Measurements from ENCODE around the gene ITGB5. TPM values are rescaled to one million over a fixed set of nuclear protein-coding genes. Genes with fewer than 3 reads are reported as not detected.
"Not testable (repeated sequence)": the region's sequence is repeated elsewhere in the genome, so short reads cannot be mapped to it uniquely, and the experiment has no call there.

The ITGB5 gene
- total RNA-seq, 1 donor from 2014 or later: not detected

GRCh38 chr3:124829178-124829818, 57.9 kb downstream of the ITGB5 start:
- ChIA-PET POLR2A (no interaction called here), CTCF (no interaction called here)
- peaks cover 2% of the 10 kb centered on the region for H3K9me3 Mint-ChIP-seq
- H3K27ac Mint-ChIP-seq: no peak overlapping the region
- no peak overlapping the region for H3K4me3 Mint-ChIP-seq
- no peak for ATAC-seq (ENCODE audit: low read depth)
- H3K4me1 Mint-ChIP-seq: peaks cover 6% of the 10 kb centered on the region
- no peak for TF ChIP-seq CTCF (IDR thresholded peaks at IDR 0.05)
- DNase-seq: no peak
- no peaks in the 10 kb centered on the region for H3K36me3 Mint-ChIP-seq (ENCODE audit: low read depth)
- peaks cover 32% of the 10 kb centered on the region for H3K27me3 Mint-ChIP-seq
- intact Hi-C loops (cut with micrococcal nuclease): no loop called here

GRCh38 chr3:124827476-124828206, 59.5 kb downstream of the ITGB5 start:
- POLR2A ChIA-PET: not testable (repeated sequence)

GRCh38 chr3:124826703-124827102, 60.5 kb downstream of the ITGB5 start:
- POLR2A ChIA-PET: no interaction called here
- peaks cover 30% of the 10 kb centered on the region for H3K27me3 Mint-ChIP-seq

More at GRCh38 chr3:124827476-124828206, 59.5 kb downstream of the ITGB5 start:
- intact Hi-C loops (cut with micrococcal nuclease); H3K9me3 Mint-ChIP-seq; H3K4me3 Mint-ChIP-seq; H3K4me1 Mint-ChIP-seq; ATAC-seq (ENCODE audit: low read depth); H3K27ac Mint-ChIP-seq; H3K36me3 Mint-ChIP-seq (ENCODE audit: low read depth); DNase-seq; CTCF ChIA-PET: not testable (repeated sequence)
- H3K27me3 Mint-ChIP-seq: peaks cover 25% of the 10 kb centered on the region

GRCh38 chr3:124824286-124824915, 62.8 kb downstream of the ITGB5 start:
- ATAC-seq (ENCODE audit: low read depth): no peak
- CTCF ChIA-PET: no interaction called here
- H3K27me3 Mint-ChIP-seq: peaks cover 27% of the 10 kb centered on the region
- no peak overlapping the region for H3K4me3 Mint-ChIP-seq
- H3K9me3 Mint-ChIP-seq: peaks cover 2% of the 10 kb centered on the region
- no peak for DNase-seq
- H3K36me3 Mint-ChIP-seq (ENCODE audit: low read depth): no peaks in the 10 kb centered on the region
- no peak for TF ChIP-seq CTCF (IDR thresholded peaks at IDR 0.05)
- H3K4me1 Mint-ChIP-seq: peaks cover 1% of the 10 kb centered on the region
- POLR2A ChIA-PET: no interaction called here
- intact Hi-C loops (cut with micrococcal nuclease): no loop called here
- no peak overlapping the region for H3K27ac Mint-ChIP-seq

More at GRCh38 chr3:124826703-124827102, 60.5 kb downstream of the ITGB5 start:
- Mint-ChIP-seq H3K36me3 (ENCODE audit: low read depth) (no peaks in the 10 kb centered on the region), H3K4me3 (no peak overlapping the region), H3K27ac (no peak overlapping the region), H3K4me1 (peaks cover 6% of the 10 kb centered on the region), H3K9me3 (peaks cover 2% of the 10 kb centered on the region)
- no peak for TF ChIP-seq CTCF (IDR thresholded peaks at IDR 0.05)
- intact Hi-C loops (cut with micrococcal nuclease): no loop called here
- CTCF ChIA-PET: no interaction called here
- ATAC-seq (ENCODE audit: low read depth): no peak
- DNase-seq: no peak

- H3K36me3 Mint-ChIP-seq (ENCODE audit: low read depth): no peaks in the 10 kb centered on the region
- H3K4me1 Mint-ChIP-seq: no peaks in the 10 kb centered on the region
- POLR2A ChIA-PET: no interaction called here
- CTCF ChIA-PET: no interaction called here
- ATAC-seq (ENCODE audit: low read depth): no peak
- peaks cover 25% of the 10 kb centered on the region for H3K27me3 Mint-ChIP-seq
- no peak for TF ChIP-seq CTCF (IDR thresholded peaks at IDR 0.05)
- no peak overlapping the region for H3K27ac Mint-ChIP-seq
- intact Hi-C loops (cut with micrococcal nuclease): no loop called here
- no peak for DNase-seq
- H3K9me3 Mint-ChIP-seq: peaks cover 2% of the 10 kb centered on the region
- no peak overlapping the region for H3K4me3 Mint-ChIP-seq
Measured at GRCh38 chr3:124823648-124824047, 63.5 kb downstream of the ITGB5 start.
